ENCODE measurements around the gene UBA3. TPM values are rescaled to one million over a fixed set of nuclear protein-coding genes. Genes with fewer than 3 reads are reported as not detected.

The UBA3 gene
- total RNA-seq, 1 experiment from 2014 or later, result 45.6 TPM

- TF ChIP-seq REST (IDR thresholded peaks at IDR 0.05; ENCODE audit: low read depth), result no peak
- peak; percentile 28 for TF ChIP-seq ZBTB33 (IDR thresholded peaks at IDR 0.05; ENCODE audit: extremely low read depth, insufficient replicate concordance, low read length)
- 0 out of 2 replicates have a peak, but pooled peaks have one; percentile 21 for TF ChIP-seq RAD21 (IDR thresholded peaks at IDR 0.05; ENCODE audit: low read depth)
These were observed 66.7 kb downstream of the UBA3 start, which contains the start of gene EOGT (continued) for GRCh38 chr3:69013253-69014021.

- no peaks in the 10 kb centered on the region for H3K9me3 ChIP-seq (ENCODE audit: control insufficient read depth in 1 of 2, insufficient read depth in 1 of 2, low read depth in 1 of 2, low read length in 2 of 2)
- DNase-seq (ENCODE audit: low read depth, low spot score) (no peak), ATAC-seq (peak; percentile 60)
- H3K4me3 ChIP-seq (replicated peaks in 1 of 2; ENCODE audit: low read depth in 1 of 2, low read length in 2 of 2), result peak overlapping the region; percentile 62 to 69
- intact Hi-C loops (cut with micrococcal nuclease), result loop anchor here (2.0 to 5.0 kb wide), 2 partner anchors 39 to 68 kb away; partner anchors contain the start of genes TMF1 and UBA3
- no TSS peak for BruUV-seq (replicated peaks)
- peak overlapping the region; percentile 73 for H3K4me2 ChIP-seq (ENCODE audit: low read length)
- H3K9ac ChIP-seq (ENCODE audit: low read length), result peak overlapping the region; percentile 78
- H3K36me3 ChIP-seq (ENCODE audit: control insufficient read depth in 1 of 2, insufficient read depth in 2 of 2, low read length in 2 of 2), result peaks cover 2 to 10% of the 10 kb centered on the region in 2 experiments; a peak in 1 of 4 replicates
- no peaks in the 10 kb centered on the region for H3K27me3 ChIP-seq (ENCODE audit: insufficient read depth, low read length)
- ChIA-PET CTCF (interaction anchor here (1.0 to 1.7 kb wide), 3 partner anchors 9 to 427 kb away, joined by 3 to 5 read pairs (median 4); no protein-coding TSS in a partner anchor), RAD21 (ENCODE audit: low non-redundant PET in 1 of 2, low total read pairs in 2 of 2, uncharacterized antibody in 2 of 2, unreplicated experiment in 2 of 2) (no interaction called here), POLR2A (interaction anchor here (0.6 kb wide), 1 partner anchor 1580 kb away, joined by 3 read pairs; no protein-coding TSS in a partner anchor)
- no peaks in the 10 kb centered on the region for H4K20me1 ChIP-seq (ENCODE audit: insufficient read depth)
- H3K4me1 ChIP-seq (ENCODE audit: control insufficient read depth in 1 of 2, insufficient read depth in 2 of 2, low read length in 2 of 2), result peaks cover 4 to 18% of the 10 kb centered on the region in 2 experiments
- no peaks in the 10 kb centered on the region for H3K9me2 ChIP-seq (ENCODE audit: insufficient read depth)
- no peak overlapping the region for H2AFZ ChIP-seq (ENCODE audit: low read depth, low read length, poor library complexity, severe bottlenecking)
- peak overlapping the region; percentile 90 for H3K27ac ChIP-seq (ENCODE audit: low read depth, low read length)
- no peaks in the 10 kb centered on the region for H3K79me2 ChIP-seq (ENCODE audit: insufficient read depth, low read length)
- TF ChIP-seq RAD21 (IDR thresholded peaks at IDR 0.05; ENCODE audit: low read depth) (no peak), REST (IDR thresholded peaks at IDR 0.05; ENCODE audit: low read depth) (no peak), ZNF274 (IDR thresholded peaks at IDR 0.05; ENCODE audit: low read depth, low read length) (no peak), POLR2A (IDR thresholded peaks at IDR 0.05; ENCODE audit: borderline replicate concordance, extremely low read depth, insufficient read depth, insufficient read length) (no peak), CTCF (IDR thresholded peaks at IDR 0.05 in 2 of 3, conservative IDR thresholded peaks at IDR 0.05 in 1 of 3; ENCODE audit: borderline replicate concordance in 1 of 3, insufficient read depth in 1 of 3, low read depth in 2 of 3, low read length in 2 of 3) (no peak), SP1 (IDR thresholded peaks at IDR 0.05; ENCODE audit: low read depth) (no peak), ATF3 (IDR thresholded peaks at IDR 0.05) (no peak)
These were observed 67.3 kb downstream of the UBA3 start for GRCh38 chr3:69012800-69013252.

All from HCT116 (cell line).